IPS DF 6.9 (cell line): ENCODE data around the gene MVK.

Source experiments
- DNase-seq: peaks from one replicate; pipeline ENCODE4 v3.0.0-alpha.2; 2013; ENCODE audit warnings: low read depth, low spot score
- H3K27ac ChIP-seq: one replicate; pipeline ENCODE4 v1.5.1; 2013; ENCODE audit warnings: low read length, control low read depth
- H3K27me3 ChIP-seq: 2 replicates; pipeline ENCODE4 v1.6.1; 2013; ENCODE audit warnings: mild to moderate bottlenecking, low read length; ENCODE audit not compliant: control insufficient read depth, insufficient read depth
- H3K36me3 ChIP-seq: 2 replicates; pipeline ENCODE4 v1.6.1; 2013; ENCODE audit warnings: low read length; ENCODE audit not compliant: control insufficient read depth, insufficient read depth
- H3K4me1 ChIP-seq: 2 replicates; pipeline ENCODE4 v1.6.1; 2013; ENCODE audit warnings: low read length; ENCODE audit not compliant: control insufficient read depth, insufficient read depth
- H3K4me3 ChIP-seq: 2 replicates; pipeline ENCODE4 v1.5.1; 2013; ENCODE audit warnings: mild to moderate bottlenecking, low read length
- H3K9me3 ChIP-seq: 2 replicates; pipeline ENCODE4 v1.6.1; 2013; ENCODE audit warnings: low read length, inconsistent platforms; ENCODE audit not compliant: control insufficient read depth, insufficient read depth
- WGBS: extraction: QIAGEN DNeasy Blood & Tissue Kit; methylation state at CpG from one replicate; pipeline ENCODE4 v1.1.7; 2013; ENCODE audit warnings: mixed read lengths, missing lambda C conversion rate; ENCODE audit not compliant: insufficient read length, insufficient coverage; 5-methylcytosine and 5-hydroxymethylcytosine counted together

MVK gene

DNA sequence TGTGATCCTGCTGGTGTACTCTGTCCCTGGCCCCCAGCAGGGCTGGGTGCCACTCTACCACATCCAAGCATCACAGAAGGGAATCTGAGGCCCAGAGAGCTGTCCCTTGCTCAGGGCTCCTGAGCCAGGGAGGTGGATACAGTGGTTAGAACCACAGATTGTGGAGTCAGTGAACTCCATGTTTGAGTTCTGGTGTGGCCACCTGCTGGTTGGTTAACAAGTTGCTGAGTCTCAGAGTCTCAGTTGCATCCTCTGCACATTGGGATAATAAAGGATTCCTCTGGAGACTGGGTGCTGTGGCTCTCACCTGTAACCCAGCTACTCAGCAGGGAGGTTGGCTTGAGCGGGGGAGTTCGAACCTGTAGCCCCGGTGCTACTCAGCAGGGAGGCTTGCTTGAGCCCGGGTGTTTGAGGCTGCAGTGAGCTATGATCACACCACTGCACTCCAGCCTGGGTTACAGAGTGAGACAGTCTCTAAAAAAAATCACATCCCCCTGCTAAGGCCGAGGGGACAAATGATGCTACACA is 39.4 kb downstream of the MVK start:
- no peak for DNase-seq
- H3K9me3 ChIP-seq: no peaks in the 10 kb centered on the region
- no CpG with 5 or more reads among the region's 5 CpGs for WGBS
- H3K27me3 ChIP-seq: no peaks in the 10 kb centered on the region
- no peak overlapping the region for H3K4me3 ChIP-seq
- H3K27ac ChIP-seq: no peak overlapping the region
- H3K4me1 ChIP-seq: 0 out of 2 replicates have a peak, but pooled peaks cover 1% of the 10 kb centered on the region
- H3K36me3 ChIP-seq: no peaks in the 10 kb centered on the region

DNA sequence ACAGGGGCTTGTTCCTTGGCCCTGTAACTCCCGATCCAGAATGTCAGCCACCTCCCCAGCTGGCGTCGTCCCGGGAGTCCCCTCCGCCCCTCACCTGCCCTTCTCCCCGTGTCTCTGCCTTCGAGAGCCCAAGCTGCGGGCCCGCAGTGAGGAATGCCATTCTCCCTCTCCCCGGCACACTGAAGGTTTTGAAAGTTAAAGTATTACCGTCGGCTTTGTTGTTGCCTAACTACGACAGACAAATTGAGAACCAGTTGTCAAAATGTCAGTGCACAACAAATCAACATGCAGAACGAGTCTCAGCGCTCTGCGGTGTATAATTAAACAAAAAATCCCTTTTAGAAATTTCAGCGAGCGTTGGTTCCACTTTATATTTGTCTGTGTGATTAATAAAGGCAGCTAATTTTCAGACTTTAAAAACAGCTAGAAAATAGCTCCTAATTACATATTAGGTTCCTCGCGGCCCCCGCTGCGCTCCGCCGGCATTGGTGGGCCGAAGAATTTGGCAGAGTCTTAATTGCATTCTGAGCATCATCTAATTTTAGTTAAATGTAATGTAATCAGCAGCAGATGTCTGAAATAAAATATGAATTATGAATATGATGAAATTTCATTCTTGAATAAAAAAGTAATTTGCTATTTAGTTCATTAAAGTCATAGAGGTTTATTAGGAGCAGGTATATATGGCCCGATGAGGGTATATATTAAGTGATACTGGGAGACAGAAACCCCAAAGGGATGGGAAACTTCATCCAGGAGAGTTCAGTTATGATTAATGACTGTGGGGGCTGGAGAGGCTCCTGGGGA is 40.3 kb downstream of the MVK start:
- no peak for DNase-seq
- Histone ChIP-seq H3K4me3 (no peak overlapping the region), H3K27me3 (no peaks in the 10 kb centered on the region), H3K4me1 (0 out of 2 replicates have a peak, but pooled peaks cover 1% of the 10 kb centered on the region), H3K9me3 (no peaks in the 10 kb centered on the region), H3K27ac (no peak overlapping the region), H3K36me3 (no peaks in the 10 kb centered on the region)
- no CpG with 5 or more reads among the region's 26 CpGs for WGBS

GRCh38 chr12:109615556-109616229 is 42.1 kb downstream of the MVK start:
- Histone ChIP-seq H3K9me3 (no peaks in the 10 kb centered on the region), H3K36me3 (no peaks in the 10 kb centered on the region), H3K4me1 (0 out of 2 replicates have a peak, but pooled peaks cover 1% of the 10 kb centered on the region), H3K4me3 (no peak overlapping the region), H3K27me3 (no peaks in the 10 kb centered on the region), H3K27ac (no peak overlapping the region)
- DNase-seq: no peak
- no CpG with 5 or more reads among the region's 14 CpGs for WGBS

DNA sequence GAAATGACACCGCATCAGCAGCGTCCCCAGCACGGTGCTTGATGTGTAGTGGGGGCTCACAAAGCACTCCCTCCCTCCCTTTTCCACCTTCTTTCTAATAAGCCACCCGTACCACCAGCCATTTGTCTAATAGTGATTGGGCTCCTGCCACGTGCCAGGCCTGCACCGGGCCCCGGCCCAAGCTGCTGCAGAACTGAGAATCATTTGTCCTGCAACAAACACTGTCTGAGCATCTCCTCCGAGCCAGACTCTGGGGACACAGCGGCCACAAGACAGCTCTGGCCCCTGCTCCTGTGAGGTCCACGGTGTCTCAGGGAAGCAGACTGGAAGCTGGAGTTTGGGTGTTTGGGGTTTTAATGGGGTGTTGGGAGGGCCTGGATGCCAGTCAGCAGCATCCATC is 43.9 kb downstream of the MVK start:
- no CpG with 5 or more reads among the region's 10 CpGs for WGBS
- no peak overlapping the region for H3K27ac ChIP-seq
- no peaks in the 10 kb centered on the region for H3K27me3 ChIP-seq
- DNase-seq: no peak
- H3K36me3 ChIP-seq: no peaks in the 10 kb centered on the region
- H3K9me3 ChIP-seq: no peaks in the 10 kb centered on the region
- H3K4me3 ChIP-seq: no peak overlapping the region
- H3K4me1 ChIP-seq: peaks cover 4% of the 10 kb centered on the region; the same call in 1 of the 2 replicates

DNA sequence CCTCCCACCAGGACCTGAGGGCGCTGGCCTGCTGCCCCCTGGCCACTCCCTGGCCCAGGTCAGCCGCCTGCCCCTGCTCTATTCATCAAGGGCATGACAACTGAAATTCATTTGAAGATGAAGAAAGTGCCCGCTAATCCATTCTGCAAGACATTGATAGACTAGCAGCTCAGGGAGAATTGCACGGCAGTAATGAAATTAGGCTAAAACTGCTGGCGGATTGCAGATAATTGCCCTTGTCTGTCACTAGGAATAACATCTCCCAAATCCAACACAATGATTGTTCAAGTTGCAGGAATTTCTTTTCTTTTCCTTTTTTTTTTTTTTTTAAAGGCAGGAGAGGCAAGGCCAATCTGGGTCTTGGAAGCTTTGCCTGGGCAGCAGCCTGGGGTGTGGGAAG is 44.5 kb downstream of the MVK start:
- no peaks in the 10 kb centered on the region for H3K9me3 ChIP-seq
- no peak overlapping the region for H3K27ac ChIP-seq
- no peak for DNase-seq
- no peaks in the 10 kb centered on the region for H3K27me3 ChIP-seq
- no CpG with 5 or more reads among the region's 5 CpGs for WGBS
- H3K4me1 ChIP-seq: peaks cover 3% of the 10 kb centered on the region; the same call in 1 of the 2 replicates
- no peaks in the 10 kb centered on the region for H3K36me3 ChIP-seq
- no peak overlapping the region for H3K4me3 ChIP-seq

DNA sequence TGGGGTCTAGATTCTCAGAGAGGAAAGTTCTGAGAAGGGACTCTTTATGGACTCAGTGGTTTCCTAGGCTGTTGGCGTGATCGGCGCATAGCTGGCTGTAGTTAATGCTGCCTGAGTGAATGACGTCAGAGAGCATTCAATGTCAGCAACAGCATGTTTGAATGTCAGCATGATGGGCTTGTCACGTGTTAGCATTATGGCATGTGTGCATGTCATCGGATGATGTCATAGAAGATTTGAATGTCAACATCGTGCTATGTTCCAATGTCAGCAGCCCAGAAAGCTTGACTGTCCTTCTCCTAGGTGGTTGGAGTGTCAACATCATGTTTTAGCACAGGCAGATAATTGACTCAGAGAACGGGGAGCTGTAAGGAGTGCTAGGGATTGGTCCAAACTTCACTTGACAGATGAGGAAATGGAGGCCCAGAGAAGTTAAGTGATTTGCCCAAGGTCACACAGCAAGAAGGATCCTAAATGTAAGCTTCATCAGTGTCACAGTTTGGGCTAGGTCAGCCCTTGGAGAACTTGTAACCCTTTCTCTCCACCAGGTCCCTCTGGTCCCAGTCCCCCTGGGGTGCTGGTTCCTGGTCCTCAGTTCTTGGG is 45.5 kb downstream of the MVK start:
- Histone ChIP-seq H3K36me3 (no peaks in the 10 kb centered on the region), H3K4me1 (peaks cover 3% of the 10 kb centered on the region; the same call in 1 of the 2 replicates), H3K4me3 (no peak overlapping the region), H3K9me3 (no peaks in the 10 kb centered on the region), H3K27me3 (no peaks in the 10 kb centered on the region), H3K27ac (no peak overlapping the region)
- DNase-seq: no peak
- whole genome bisulfite sequencing: no CpG with 5 or more reads among the region's 8 CpGs

DNA sequence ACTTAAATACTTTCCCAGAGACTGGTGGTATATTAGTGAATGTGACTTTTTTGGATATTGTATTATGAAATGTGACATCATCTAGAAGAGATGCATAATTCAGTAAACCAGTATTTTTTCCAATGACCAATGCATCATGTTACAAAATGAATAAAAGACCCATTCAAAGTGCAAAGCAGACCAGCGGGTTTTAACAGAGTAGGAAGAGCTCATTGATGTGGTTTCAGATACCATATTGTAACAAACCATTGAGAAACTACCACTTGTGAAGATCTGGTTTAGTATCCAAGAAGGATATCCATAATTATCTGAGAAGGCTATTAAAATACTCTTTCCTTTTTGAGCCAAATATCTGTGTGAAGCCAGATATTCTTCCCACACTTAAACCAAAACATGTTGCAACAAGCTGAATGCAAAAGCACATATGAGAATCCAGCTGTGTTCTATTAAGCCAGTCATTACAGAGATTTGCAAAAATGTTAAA is 47.7 kb downstream of the MVK start:
- Histone ChIP-seq H3K27ac (no peak overlapping the region), H3K4me3 (no peak overlapping the region), H3K4me1 (peaks cover 3% of the 10 kb centered on the region; the same call in 1 of the 2 replicates), H3K27me3 (no peaks in the 10 kb centered on the region), H3K36me3 (no peaks in the 10 kb centered on the region), H3K9me3 (no peaks in the 10 kb centered on the region)
- no CpG with 5 or more reads among the region's 1 CpG for WGBS
- no peak for DNase-seq

DNA sequence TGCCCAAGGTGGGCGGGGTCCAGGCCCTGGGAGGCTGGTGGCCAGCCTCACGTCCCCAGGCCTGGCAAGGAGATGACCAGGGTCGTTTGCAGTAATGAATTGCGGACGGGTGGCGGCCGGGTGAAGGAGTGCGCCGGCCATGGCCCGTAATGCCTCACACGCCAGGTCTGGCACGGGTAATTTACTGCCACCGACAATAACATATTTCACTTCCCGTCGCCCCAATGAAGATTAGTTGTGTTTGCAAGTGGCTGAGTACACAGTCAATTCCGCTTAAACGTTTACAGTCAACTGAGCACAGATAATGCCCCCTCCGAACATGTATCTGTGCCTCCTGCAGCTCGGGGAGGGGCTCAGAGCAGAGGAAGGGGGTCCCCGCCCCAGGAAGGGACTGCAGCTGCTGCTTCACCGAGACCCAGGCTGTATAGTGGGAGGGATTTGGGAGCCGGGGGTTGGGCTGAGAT is 48.3 kb downstream of the MVK start:
- no peaks in the 10 kb centered on the region for H3K9me3 ChIP-seq
- H3K4me1 ChIP-seq: peaks cover 3% of the 10 kb centered on the region; the same call in 1 of the 2 replicates
- no peak overlapping the region for H3K4me3 ChIP-seq
- WGBS: no CpG with 5 or more reads among the region's 22 CpGs
- H3K27me3 ChIP-seq: no peaks in the 10 kb centered on the region
- no peak for DNase-seq
- no peak overlapping the region for H3K27ac ChIP-seq
- H3K36me3 ChIP-seq: no peaks in the 10 kb centered on the region

DNA sequence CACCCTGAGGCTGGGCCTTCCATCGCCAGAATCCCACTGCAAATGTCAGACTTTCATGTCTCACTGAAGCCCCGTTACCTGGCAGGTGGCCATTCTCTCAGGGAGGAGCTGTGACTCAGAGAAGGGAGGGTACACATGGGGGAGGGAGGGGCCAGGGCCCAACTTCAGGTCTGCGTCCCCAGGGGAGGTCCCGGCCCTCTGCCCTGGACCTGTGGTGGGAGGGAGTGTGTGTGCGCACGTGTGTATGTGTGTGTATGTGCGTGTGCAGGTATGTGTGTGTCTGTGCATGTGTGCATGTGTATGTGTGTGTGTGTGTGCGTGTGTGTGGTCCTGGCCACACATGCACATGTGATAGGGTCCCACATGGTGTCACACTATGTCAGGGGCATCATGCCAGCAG is 50.9 kb downstream of the MVK start:
- DNase-seq: no peak
- Histone ChIP-seq H3K27me3 (no peaks in the 10 kb centered on the region), H3K4me1 (peaks cover 3% of the 10 kb centered on the region; the same call in 1 of the 2 replicates), H3K36me3 (no peaks in the 10 kb centered on the region), H3K9me3 (no peaks in the 10 kb centered on the region), H3K4me3 (no peak overlapping the region), H3K27ac (no peak overlapping the region)
- no CpG with 5 or more reads among the region's 8 CpGs for WGBS

DNA sequence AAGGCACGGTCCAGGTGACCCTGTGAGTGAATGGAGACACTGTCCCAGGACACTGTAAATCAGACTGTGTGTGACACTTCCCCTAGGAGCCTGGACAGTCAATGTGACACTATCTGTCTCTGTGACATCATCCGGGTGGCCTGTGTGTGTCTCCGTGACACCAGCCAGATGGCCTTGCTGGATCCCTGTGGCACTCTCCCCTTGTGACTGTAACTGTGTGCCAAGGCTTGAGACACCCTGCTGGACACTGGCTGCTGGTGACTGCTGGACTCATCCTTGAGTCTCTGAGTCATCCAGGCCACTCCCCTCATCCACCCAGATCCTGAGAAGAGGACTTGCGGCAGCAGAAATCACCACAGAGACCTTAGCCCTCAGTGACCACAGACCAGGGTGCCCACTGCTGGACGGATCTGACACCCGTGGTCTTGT is 51.6 kb downstream of the MVK start:
- H3K4me1 ChIP-seq: peaks cover 3% of the 10 kb centered on the region; the same call in 1 of the 2 replicates
- no peak for DNase-seq
- H3K9me3 ChIP-seq: no peaks in the 10 kb centered on the region
- H3K27me3 ChIP-seq: no peaks in the 10 kb centered on the region
- H3K36me3 ChIP-seq: no peaks in the 10 kb centered on the region
- no peak overlapping the region for H3K4me3 ChIP-seq
- H3K27ac ChIP-seq: no peak overlapping the region
- no CpG with 5 or more reads among the region's 6 CpGs for WGBS
